Transverse colon (tissue), 3 donors: ENCODE results near the gene NFE2L3.

Experiments
- EP300 ChIP-seq: sonication (generic); formaldehyde crosslinking; IDR thresholded peaks from one replicate; pipeline ENCODE4 v1.6.1; 2017; ENCODE audit warnings: antibody characterized with exemption, low read depth
- POLR2AphosphoS5 ChIP-seq, 3 donors: sonication (generic); formaldehyde crosslinking; IDR thresholded peaks; one replicate each; pipeline ENCODE4 v1.6.1; 2016; ENCODE audit warnings: antibody characterized with exemption in 3 of 3

GRCh38 chr7:26171601-26172000, 19.6 kb downstream of the NFE2L3 start:
- TF ChIP-seq POLR2AphosphoS5 (IDR thresholded peaks at IDR 0.05) (no peak), EP300 (no peak)
